ENCODE results near the gene BTBD17.
"Not testable (repeated sequence)": the region's sequence is repeated elsewhere in the genome, so short reads cannot be mapped to it uniquely, and the experiment has no call there.

BTBD17 gene, protein sequence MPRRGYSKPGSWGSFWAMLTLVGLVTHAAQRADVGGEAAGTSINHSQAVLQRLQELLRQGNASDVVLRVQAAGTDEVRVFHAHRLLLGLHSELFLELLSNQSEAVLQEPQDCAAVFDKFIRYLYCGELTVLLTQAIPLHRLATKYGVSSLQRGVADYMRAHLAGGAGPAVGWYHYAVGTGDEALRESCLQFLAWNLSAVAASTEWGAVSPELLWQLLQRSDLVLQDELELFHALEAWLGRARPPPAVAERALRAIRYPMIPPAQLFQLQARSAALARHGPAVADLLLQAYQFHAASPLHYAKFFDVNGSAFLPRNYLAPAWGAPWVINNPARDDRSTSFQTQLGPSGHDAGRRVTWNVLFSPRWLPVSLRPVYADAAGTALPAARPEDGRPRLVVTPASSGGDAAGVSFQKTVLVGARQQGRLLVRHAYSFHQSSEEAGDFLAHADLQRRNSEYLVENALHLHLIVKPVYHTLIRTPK

DNA sequence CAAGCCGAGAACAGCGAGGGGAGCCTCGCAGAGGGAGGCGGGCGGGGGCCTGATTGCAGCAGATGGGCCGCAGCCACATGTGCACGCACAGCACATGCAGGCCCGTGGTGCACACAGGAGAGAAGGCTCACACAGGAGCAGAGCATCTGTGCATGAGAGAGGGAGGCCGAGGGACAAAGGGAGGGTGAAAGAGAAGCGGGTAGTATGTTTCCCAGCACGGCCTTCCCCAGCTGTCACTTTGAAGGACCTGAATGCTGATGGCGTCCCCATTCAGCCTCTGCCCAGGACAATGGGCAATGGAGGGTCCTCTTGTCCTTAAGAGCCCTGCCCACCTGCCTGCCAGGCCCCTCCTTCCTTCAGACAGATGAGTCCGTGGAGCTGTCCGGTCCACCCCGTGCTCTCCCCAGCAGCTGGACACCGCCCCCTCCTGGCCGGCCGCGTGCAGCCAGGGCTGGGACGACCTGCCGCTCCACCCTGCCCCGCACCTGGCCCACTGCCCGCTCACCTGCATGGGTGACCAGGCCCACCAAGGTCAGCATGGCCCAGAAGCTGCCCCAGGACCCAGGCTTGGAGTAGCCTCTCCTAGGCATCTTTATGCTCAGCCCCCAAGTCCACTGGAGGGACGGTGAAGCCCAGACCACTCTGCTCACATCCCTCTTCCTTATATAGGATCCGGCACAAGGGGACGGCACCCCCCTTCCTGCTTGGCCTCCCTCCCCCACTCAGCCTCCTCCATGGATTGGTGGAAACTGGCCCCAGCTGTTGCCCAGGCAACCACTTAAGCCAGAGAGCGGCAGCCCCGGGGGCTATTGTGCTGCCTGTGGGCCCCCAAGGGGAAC lies at the start of gene BTBD17:
Gene BTBD17, minus strand, starts transcription at position 639 of the 839 bp plus-strand sequence. Its CDS starts 49 bp downstream, at position 590.
- DNase-seq (ENCODE audit: extremely low read depth in 1 of 2, low read depth in 1 of 2) = peak in 1 of 2 donors; percentile 30

- no peak for DNase-seq (ENCODE audit: extremely low read depth in 1 of 2, low read depth in 1 of 2)
Measured at GRCh38 chr17:74410001-74410443, 48.4 kb upstream of the BTBD17 start.

- DNase-seq (ENCODE audit: extremely low read depth in 1 of 2, low read depth in 1 of 2) = no peak
Measured at GRCh38 chr17:74408815-74409214, 47.1 kb upstream of the BTBD17 start.

- no peak for DNase-seq (ENCODE audit: extremely low read depth in 1 of 2, low read depth in 1 of 2)
Measured at GRCh38 chr17:74408262-74408661, 46.6 kb upstream of the BTBD17 start.

- DNase-seq (ENCODE audit: extremely low read depth in 1 of 2, low read depth in 1 of 2) = no peak
Measured at GRCh38 chr17:74407384-74407783, 45.7 kb upstream of the BTBD17 start.

GRCh38 chr17:74405311-74405710 lies 43.6 kb upstream of the BTBD17 start:
- not testable (repeated sequence) for DNase-seq (ENCODE audit: extremely low read depth in 1 of 2, low read depth in 1 of 2)

DNA sequence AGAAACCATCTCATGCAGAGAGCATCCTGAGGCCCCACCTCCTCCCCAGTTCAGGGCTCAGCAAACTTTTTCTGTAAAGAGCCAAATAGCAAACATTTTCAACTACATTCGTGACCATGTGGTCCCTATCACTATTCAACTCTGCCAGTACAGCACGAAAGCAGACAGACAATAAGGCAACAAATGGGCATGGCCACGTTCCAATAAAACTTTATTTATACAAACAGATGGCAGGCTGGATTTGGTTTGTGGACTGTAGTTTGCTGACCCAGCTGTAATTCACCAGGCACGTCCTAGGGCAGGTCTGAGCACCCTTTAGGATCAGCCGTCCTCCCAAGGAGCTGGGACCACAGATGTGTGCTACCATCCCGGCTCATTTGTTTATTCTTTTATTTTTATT lies 43.1 kb upstream of the BTBD17 start:
- DNase-seq (ENCODE audit: extremely low read depth in 1 of 2, low read depth in 1 of 2) = no peak

DNA sequence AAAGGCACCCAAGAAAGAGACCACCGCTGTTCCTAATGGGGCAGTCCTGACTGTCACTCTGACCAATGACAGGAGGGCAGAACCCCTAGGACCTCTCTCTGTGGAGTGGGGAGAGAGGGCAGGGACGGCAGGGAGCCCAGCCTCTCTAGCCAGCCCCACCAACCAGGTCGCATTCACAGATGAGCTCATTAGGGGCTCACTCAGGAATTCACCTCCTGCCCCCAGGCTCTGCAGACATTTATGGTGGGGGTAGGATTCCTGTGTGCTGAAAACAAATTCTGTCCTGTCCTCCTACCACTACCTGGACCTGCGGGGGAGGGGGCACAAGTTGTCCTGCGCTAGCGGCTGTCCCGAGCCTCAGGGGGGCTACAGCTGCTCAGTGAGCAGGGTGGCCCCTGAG lies 42.5 kb upstream of the BTBD17 start:
- DNase-seq (ENCODE audit: extremely low read depth in 1 of 2, low read depth in 1 of 2) = no peak

DNA sequence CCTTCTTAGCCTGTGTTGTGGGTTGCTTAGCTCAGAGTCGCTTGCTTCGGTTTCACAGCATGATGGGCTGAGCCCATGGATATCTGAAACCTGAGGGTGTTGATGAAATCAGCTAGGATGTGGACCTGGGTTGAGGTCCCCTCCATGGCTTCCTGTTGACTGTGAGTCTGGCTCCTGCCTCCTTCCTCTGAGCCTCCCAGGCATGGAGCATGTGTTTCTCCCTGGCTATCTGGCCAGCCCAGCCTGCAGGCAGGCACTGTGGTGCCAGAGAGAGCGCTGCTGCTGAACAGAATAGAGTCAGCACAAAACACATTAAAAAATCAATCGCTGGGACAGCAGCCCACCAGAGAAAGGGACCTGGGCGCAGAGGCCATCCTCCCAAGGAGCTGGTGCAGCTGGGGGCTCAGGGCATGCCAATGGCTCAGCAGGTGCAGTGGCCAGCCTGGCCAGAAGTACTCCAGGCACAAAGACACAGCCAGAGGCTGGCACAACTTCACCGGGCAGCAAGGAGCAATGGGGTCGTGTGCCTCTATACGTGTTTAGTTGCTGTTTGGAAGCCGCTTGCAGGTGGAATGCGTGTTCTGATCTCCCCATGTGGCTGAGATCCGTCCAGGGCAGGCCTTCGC lies 42.0 kb upstream of the BTBD17 start:
- no peak for DNase-seq (ENCODE audit: extremely low read depth in 1 of 2, low read depth in 1 of 2)

- no peak for DNase-seq (ENCODE audit: extremely low read depth in 1 of 2, low read depth in 1 of 2)
Measured at GRCh38 chr17:74402048-74402447, 40.4 kb upstream of the BTBD17 start.

- DNase-seq (ENCODE audit: extremely low read depth in 1 of 2, low read depth in 1 of 2) = no peak
Measured at GRCh38 chr17:74396567-74396966, 34.9 kb upstream of the BTBD17 start.

DNA sequence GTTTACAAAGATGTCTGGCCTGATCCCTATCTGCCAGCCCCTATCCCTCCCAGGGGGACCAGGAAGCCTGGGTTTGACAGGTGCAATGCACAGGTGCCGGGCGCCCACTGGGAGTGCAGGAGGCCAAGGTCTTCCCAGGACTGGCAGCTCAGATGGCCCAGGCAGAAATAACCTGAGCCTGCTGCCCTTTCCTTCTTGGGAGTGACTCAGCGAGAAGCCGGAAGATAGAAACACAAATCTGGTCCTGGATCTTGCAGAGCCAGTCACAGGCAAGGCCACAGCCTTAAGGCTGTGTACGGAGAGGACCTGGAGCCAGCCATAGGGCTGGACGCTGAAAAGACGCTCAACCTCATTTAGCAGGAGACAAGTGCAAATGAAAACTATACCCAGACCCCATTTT lies 33.3 kb upstream of the BTBD17 start:
- DNase-seq (ENCODE audit: extremely low read depth in 1 of 2, low read depth in 1 of 2) = no peak

GRCh38 chr17:74394275-74394950 lies 32.7 kb upstream of the BTBD17 start:
- DNase-seq (ENCODE audit: extremely low read depth in 1 of 2, low read depth in 1 of 2) = no peak

GRCh38 chr17:74393346-74393942 lies 31.8 kb upstream of the BTBD17 start:
- DNase-seq (ENCODE audit: extremely low read depth in 1 of 2, low read depth in 1 of 2) = no peak

DNA sequence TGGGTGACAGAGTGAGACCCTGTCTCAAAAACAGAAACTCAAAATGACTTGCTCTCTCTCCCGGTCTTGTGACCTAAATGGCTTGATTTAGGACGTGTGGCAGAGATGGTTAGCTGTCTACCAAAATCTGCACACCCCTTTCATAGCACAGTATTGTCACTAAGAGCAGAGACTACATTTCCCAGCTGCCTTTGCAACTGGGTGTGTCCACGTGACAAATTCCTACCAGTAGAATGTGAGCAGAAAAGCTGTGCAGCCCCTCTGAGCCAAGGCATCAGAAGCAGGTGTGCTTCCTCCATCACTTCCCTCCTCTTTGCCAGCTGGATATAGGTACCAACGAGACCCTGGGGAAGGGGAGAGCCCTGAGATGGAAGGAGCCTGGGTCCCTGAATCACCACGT lies 31.2 kb upstream of the BTBD17 start:
- no peak for DNase-seq (ENCODE audit: extremely low read depth in 1 of 2, low read depth in 1 of 2)

GRCh38 chr17:74391771-74392170 lies 30.1 kb upstream of the BTBD17 start:
- no peak for DNase-seq (ENCODE audit: extremely low read depth in 1 of 2, low read depth in 1 of 2)

GRCh38 chr17:74390680-74391653 lies 29.3 kb upstream of the BTBD17 start:
- DNase-seq (ENCODE audit: extremely low read depth in 1 of 2, low read depth in 1 of 2) = no peak

DNA sequence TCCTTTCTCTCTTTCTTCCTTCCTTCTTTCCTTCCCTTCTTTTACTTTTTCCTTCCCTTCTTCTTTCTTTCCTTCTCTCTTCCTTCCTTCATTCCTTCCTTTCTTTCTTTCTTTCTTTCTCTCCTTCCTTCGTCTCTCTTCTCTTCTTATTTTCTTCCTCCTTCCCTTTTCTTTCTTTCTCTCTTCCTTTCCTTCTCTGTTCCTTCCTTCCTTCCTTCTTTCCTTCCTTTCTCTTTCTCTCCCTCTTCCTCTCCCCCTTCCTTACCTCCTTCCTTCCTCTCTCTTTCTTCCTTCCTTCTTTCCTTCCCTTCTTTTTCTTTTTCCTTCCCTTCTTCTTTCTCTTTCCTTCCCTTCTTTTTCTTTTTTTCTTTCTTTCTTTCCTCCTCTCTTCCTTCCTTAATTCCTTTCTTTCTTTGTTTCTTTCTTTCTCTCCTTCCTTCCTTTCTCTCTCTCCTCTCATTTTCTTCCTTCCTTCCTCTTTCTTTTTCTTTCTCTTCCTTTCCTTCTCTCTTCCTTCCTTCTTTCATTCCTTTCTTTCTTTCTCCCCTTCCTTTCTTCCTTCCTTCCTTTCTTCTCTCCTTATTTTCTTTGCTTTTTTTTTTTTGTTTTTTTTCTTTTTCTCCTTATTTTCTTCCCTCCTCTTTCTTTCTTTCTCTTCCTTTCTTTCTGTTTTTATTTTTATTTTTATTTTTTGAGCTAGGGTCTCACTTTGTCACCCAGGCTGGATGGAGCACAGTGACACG lies 28.4 kb upstream of the BTBD17 start:
- DNase-seq (ENCODE audit: extremely low read depth in 1 of 2, low read depth in 1 of 2) = no peak

All from activated CD8-positive, alpha-beta memory T cell treated with anti-CD3 and anti-CD28 coated beads for 1 hour (primary cell).